GM12878 (cell line): ENCODE measurements around the gene LYPD4. TPM values are rescaled to one million over a fixed set of nuclear protein-coding genes. Genes with fewer than 3 reads are reported as not detected.

Experiments
- ATAC-seq: fragments of 200-7000 bp; cut with Tn5 transposase; 3 replicates; pipeline ENCODE4 v1.9.1; 2020; ENCODE audit warnings: mild to moderate bottlenecking, moderate library complexity
- BruUV-seq: library from RNA; stranded (reverse); fragments of 400-500 nt; replicated peaks from 2 replicates; lab custom pipeline; 2021; lab: Mats Ljungman, UMichigan
- CTCF ChIA-PET: fragments of 300-600 bp; sonication (Branson Sonifier 250); formaldehyde crosslinking; extraction: SDS; loops from one replicate; lab custom pipeline; 2021; ENCODE audit warnings: inconsistent platforms; lab: Yijun Ruan, JAX
- POLR2A ChIA-PET: fragments of 350-600 bp; formaldehyde crosslinking; extraction: SDS; loops from one replicate; lab custom pipeline; 2021; ENCODE audit warnings: inconsistent platforms; lab: Charles Lee
- RAD21 ChIA-PET: fragments of 300-600 bp; sonication (Branson Sonifier 250); formaldehyde crosslinking; loops from one replicate; lab custom pipeline; 2023; ENCODE audit warnings: antibody characterized with exemption; ENCODE audit not compliant: unreplicated experiment; lab: Charles Lee
- SMC1A ChIA-PET: fragments of 300-600 bp; sonication (Branson Sonifier 250); formaldehyde crosslinking; loops from one replicate; lab custom pipeline; 2023; ENCODE audit not compliant: unreplicated experiment, uncharacterized antibody; lab: Charles Lee
- DNase-seq: peaks from one replicate; pipeline ENCODE4 v3.0.0-alpha.2; 2011; ENCODE audit warnings: low read depth, low spot score
- FAIRE-seq: peaks from 3 replicates; lab custom pipeline; 2011; peaks lifted over from hg19 to GRCh38; lab: Jason Lieb, UNC
- H2AFZ ChIP-seq: 2 replicates; pipeline ENCODE4 v1.6.0; 2011; ENCODE audit warnings: low read depth, low read length, control low read depth; ENCODE audit not compliant: control insufficient read depth
- H3K27ac ChIP-seq: 2 replicates; pipeline ENCODE4 v1.5.1; 2011; ENCODE audit warnings: control low read depth; ENCODE audit not compliant: control insufficient read depth, insufficient read depth
- H3K27me3 ChIP-seq, 2 experiments: replicated peaks in 1 of 2; 2 replicates each; pipeline versions ENCODE4 v1.6.0 to v1.6.1; 2011; ENCODE audit warnings: low read length in 1 of 2; ENCODE audit not compliant: control insufficient read depth in 2 of 2, insufficient read depth in 2 of 2
- H3K36me3 ChIP-seq, 2 experiments: 2 replicates each; pipeline ENCODE4 v1.5.1; 2011; ENCODE audit warnings: low read length in 1 of 2; ENCODE audit not compliant: control insufficient read depth in 2 of 2, insufficient read depth in 2 of 2
- H3K4me1 ChIP-seq: 2 replicates; pipeline ENCODE4 v1.6.1; 2011; ENCODE audit warnings: mild to moderate bottlenecking, low read length, moderate library complexity, mixed read lengths; ENCODE audit not compliant: control insufficient read depth, insufficient read depth
- H3K4me2 ChIP-seq: 2 replicates; pipeline ENCODE4 v1.6.0; 2011; ENCODE audit warnings: control low read depth; ENCODE audit not compliant: control insufficient read depth, insufficient read depth
- H3K4me3 ChIP-seq: fragments of 200-600 bp; sonication (generic); 2 replicates; pipeline ENCODE4 v1.5.1; 2016
- H3K79me2 ChIP-seq: 2 replicates; pipeline ENCODE4 v1.6.0; 2011; ENCODE audit warnings: low read length; ENCODE audit not compliant: control insufficient read depth, insufficient read depth
- H3K9ac ChIP-seq: 2 replicates; pipeline ENCODE4 v1.8.0; 2011; ENCODE audit warnings: low read length, control low read depth, mixed read lengths; ENCODE audit not compliant: control insufficient read depth, insufficient read depth
- H3K9me3 ChIP-seq: replicated peaks from 3 replicates; pipeline ENCODE4 v1.5.1; 2011; ENCODE audit warnings: mild to moderate bottlenecking, low read length; ENCODE audit not compliant: control insufficient read depth, insufficient read depth
- H4K20me1 ChIP-seq: 2 replicates; pipeline ENCODE4 v1.6.0; 2011; ENCODE audit not compliant: control insufficient read depth, insufficient read depth
- GABPA ChIP-seq: IDR thresholded peaks from 2 replicates; pipeline ENCODE4 v1.6.1; 2014; ENCODE audit warnings: antibody characterized with exemption, low read depth, mild to moderate bottlenecking, inconsistent platforms
- POLR2AphosphoS5 ChIP-seq: IDR thresholded peaks from 2 replicates; pipeline ENCODE4 v1.6.1; 2011; ENCODE audit warnings: mild to moderate bottlenecking, low read length, inconsistent platforms
- RAD21 ChIP-seq: IDR thresholded peaks from 2 replicates; pipeline ENCODE4 v1.6.1; 2011; ENCODE audit warnings: mild to moderate bottlenecking, low read depth, low read length, moderate library complexity; ENCODE audit not compliant: insufficient read depth
- SMC3 ChIP-seq: IDR thresholded peaks from 2 replicates; pipeline ENCODE4 v1.6.1; 2011; ENCODE audit warnings: low read length, improper control_type of control experiment, borderline replicate concordance
- WGBS: methylation state at CpG from one replicate; pipeline ENCODE4 v1.1.6; 2016; ENCODE audit warnings: low lambda C conversion rate; ENCODE audit not compliant: insufficient replicate concordance, insufficient coverage; ENCODE audit errors: missing lambda C conversion rate; 5-methylcytosine and 5-hydroxymethylcytosine counted together
- in situ Hi-C: fragments of 300-500 bp; cut with MboI; formaldehyde crosslinking; loops from 9 replicates; pipeline ENCODE4 v1.14.3; 2018; ENCODE audit warnings: mixed read lengths
- intact Hi-C: fragments of 100-400 bp; cut with micrococcal nuclease; formaldehyde crosslinking; loops from one replicate; pipeline ENCODE4 v1.14.2; 2022; ENCODE audit not compliant: unreplicated experiment
- polyA plus RNA-seq, 11 experiments: library from polyadenylated mRNA; depleted of rRNA in 4 of 11; unstranded in 6 of 11; stranded (reverse) in 5 of 11; fragments of >200 nt; fragmentation: Nextera tagmentation in 4 of 11; fragmentation: Illumina TruSeq in 1 of 11; extraction: Ambion mirVana in 4 of 11; extraction: Trizol in 1 of 11; gene quantifications; 1 replicate in 1 of 11; 2 replicates in 10 of 11; pipeline versions ENCODE4 v1.2.1 to v1.2.3, GENCODE V29; 2011 to 2016; ENCODE audit warnings: inconsistent platforms in 2 of 11, missing spikeins in 2 of 11, low read depth in 1 of 11
- total RNA-seq, 4 experiments: library from RNA; depleted of rRNA in 3 of 4; stranded (reverse); fragments of >200 nt in 3 of 4; fragmentation: Illumina TruSeq in 1 of 4; extraction: Trizol in 1 of 4; gene quantifications; 2 replicates each; pipeline versions ENCODE4 v1.2.1 to v1.2.3, GENCODE V29; 2013 to 2021
- TF ChIP-seq, protein P1 (sequence below): fragments of 450-650 bp; formaldehyde crosslinking; IDR thresholded peaks from 2 replicates; pipeline ENCODE4 v1.5.0; 2022; ENCODE audit warnings: mild to moderate bottlenecking, missing genetic modification characterization
- TF ChIP-seq, protein P2 (sequence below), 3 experiments: IDR thresholded peaks in 2 of 3; conservative IDR thresholded peaks in 1 of 3; 2 replicates each; pipeline ENCODE4 v1.5.1; 2011; ENCODE audit warnings: low read depth in 3 of 3, low read length in 3 of 3, mild to moderate bottlenecking in 3 of 3, control low read depth in 2 of 3, moderate library complexity in 2 of 3, inconsistent platforms in 1 of 3, mixed read lengths in 1 of 3; ENCODE audit not compliant: control insufficient read depth in 2 of 3, insufficient read depth in 1 of 3; ENCODE audit errors: extremely low read depth in 1 of 3
- TF ChIP-seq, protein P3 (sequence below): fragments of 450-650 bp; IDR thresholded peaks from 2 replicates; pipeline ENCODE4 v1.6.1; 2014; ENCODE audit warnings: mild to moderate bottlenecking
- TF ChIP-seq, protein P4 (sequence below): fragments of 150-350 bp; IDR thresholded peaks from 2 replicates; pipeline ENCODE4 v1.6.1; 2014; ENCODE audit warnings: mild to moderate bottlenecking, low read depth, low read length

The LYPD4 gene
- total and polyA plus RNA-seq, 10 of the 15 experiments (the other 5 are each of a cell fraction or from before 2014, with no cell fraction given): not detected

DNA sequence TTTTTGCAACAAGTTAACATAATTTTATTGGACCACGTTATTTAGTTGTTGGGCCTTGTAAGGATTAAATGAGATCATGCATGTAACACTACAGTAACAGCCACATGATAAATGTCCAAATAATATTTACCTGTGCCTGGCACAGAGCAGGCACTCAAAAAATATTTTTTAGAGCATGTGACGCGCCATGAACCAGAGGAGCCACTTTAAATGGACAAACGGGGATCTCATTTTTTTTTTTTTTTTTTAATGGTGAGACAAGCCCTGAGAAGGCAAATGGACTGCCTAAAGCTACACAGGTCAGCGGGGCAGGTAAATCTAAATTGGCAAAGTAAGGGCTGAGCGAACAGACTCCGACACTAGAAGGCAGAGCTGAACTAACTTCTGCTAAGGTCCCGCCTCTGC, 14.7 kb upstream of the LYPD4 start:
- H3K4me1 ChIP-seq: peaks cover 18% of the 10 kb centered on the region
- H3K36me3 ChIP-seq: peaks cover 20 to 21% of the 10 kb centered on the region in 2 experiments
- H4K20me1 ChIP-seq: peaks cover 4% of the 10 kb centered on the region
- intact Hi-C loops: no loop called here
- peak; percentile 43; the same call in 1 of the 2 replicates for TF ChIP-seq RAD21
- TF ChIP-seq GABPA: no peak
- TF ChIP-seq, protein P1, sequence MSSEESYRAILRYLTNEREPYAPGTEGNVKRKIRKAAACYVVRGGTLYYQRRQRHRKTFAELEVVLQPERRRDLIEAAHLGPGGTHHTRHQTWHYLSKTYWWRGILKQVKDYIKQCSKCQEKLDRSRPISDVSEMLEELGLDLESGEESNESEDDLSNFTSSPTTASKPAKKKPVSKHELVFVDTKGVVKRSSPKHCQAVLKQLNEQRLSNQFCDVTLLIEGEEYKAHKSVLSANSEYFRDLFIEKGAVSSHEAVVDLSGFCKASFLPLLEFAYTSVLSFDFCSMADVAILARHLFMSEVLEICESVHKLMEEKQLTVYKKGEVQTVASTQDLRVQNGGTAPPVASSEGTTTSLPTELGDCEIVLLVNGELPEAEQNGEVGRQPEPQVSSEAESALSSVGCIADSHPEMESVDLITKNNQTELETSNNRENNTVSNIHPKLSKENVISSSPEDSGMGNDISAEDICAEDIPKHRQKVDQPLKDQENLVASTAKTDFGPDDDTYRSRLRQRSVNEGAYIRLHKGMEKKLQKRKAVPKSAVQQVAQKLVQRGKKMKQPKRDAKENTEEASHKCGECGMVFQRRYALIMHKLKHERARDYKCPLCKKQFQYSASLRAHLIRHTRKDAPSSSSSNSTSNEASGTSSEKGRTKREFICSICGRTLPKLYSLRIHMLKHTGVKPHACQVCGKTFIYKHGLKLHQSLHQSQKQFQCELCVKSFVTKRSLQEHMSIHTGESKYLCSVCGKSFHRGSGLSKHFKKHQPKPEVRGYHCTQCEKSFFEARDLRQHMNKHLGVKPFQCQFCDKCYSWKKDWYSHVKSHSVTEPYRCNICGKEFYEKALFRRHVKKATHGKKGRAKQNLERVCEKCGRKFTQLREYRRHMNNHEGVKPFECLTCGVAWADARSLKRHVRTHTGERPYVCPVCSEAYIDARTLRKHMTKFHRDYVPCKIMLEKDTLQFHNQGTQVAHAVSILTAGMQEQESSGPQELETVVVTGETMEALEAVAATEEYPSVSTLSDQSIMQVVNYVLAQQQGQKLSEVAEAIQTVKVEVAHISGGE (CRISPR knock-in tag): no peak
- TF ChIP-seq, protein P2, sequence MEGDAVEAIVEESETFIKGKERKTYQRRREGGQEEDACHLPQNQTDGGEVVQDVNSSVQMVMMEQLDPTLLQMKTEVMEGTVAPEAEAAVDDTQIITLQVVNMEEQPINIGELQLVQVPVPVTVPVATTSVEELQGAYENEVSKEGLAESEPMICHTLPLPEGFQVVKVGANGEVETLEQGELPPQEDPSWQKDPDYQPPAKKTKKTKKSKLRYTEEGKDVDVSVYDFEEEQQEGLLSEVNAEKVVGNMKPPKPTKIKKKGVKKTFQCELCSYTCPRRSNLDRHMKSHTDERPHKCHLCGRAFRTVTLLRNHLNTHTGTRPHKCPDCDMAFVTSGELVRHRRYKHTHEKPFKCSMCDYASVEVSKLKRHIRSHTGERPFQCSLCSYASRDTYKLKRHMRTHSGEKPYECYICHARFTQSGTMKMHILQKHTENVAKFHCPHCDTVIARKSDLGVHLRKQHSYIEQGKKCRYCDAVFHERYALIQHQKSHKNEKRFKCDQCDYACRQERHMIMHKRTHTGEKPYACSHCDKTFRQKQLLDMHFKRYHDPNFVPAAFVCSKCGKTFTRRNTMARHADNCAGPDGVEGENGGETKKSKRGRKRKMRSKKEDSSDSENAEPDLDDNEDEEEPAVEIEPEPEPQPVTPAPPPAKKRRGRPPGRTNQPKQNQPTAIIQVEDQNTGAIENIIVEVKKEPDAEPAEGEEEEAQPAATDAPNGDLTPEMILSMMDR (IDR thresholded peaks at IDR 0.05 in 2 of 3, conservative IDR thresholded peaks at IDR 0.05 in 1 of 3; ENCODE audit: control insufficient read depth in 2 of 3, extremely low read depth in 1 of 3, insufficient read depth in 1 of 3, low read depth in 3 of 3, low read length in 3 of 3): peak in 1 of 3 experiments; percentile 74; a peak in 2 of 6 replicates
- TF ChIP-seq POLR2AphosphoS5: no peak
- TF ChIP-seq, protein P3, sequence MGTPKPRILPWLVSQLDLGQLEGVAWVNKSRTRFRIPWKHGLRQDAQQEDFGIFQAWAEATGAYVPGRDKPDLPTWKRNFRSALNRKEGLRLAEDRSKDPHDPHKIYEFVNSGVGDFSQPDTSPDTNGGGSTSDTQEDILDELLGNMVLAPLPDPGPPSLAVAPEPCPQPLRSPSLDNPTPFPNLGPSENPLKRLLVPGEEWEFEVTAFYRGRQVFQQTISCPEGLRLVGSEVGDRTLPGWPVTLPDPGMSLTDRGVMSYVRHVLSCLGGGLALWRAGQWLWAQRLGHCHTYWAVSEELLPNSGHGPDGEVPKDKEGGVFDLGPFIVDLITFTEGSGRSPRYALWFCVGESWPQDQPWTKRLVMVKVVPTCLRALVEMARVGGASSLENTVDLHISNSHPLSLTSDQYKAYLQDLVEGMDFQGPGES: no peak
- TF ChIP-seq, protein P4, sequence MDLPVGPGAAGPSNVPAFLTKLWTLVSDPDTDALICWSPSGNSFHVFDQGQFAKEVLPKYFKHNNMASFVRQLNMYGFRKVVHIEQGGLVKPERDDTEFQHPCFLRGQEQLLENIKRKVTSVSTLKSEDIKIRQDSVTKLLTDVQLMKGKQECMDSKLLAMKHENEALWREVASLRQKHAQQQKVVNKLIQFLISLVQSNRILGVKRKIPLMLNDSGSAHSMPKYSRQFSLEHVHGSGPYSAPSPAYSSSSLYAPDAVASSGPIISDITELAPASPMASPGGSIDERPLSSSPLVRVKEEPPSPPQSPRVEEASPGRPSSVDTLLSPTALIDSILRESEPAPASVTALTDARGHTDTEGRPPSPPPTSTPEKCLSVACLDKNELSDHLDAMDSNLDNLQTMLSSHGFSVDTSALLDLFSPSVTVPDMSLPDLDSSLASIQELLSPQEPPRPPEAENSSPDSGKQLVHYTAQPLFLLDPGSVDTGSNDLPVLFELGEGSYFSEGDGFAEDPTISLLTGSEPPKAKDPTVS: no peak
- TF ChIP-seq SMC3: peak; percentile 58; the same call in 1 of the 2 replicates
- H3K79me2 ChIP-seq: peaks cover 43% of the 10 kb centered on the region
- no peak for DNase-seq
- peak overlapping the region; percentile 41; the same call in 1 of the 2 replicates for H3K4me3 ChIP-seq
- CTCF ChIA-PET: interaction anchor here (0.8 to 4.6 kb wide), 17 partner anchors 9 to 217 kb away, joined by 3 to 85 read pairs (median 6); partner anchors contain the start of genes CD79A, RABAC1 and ZNF574
- H3K9ac ChIP-seq: no peak overlapping the region; the same call in 1 of the 2 replicates
- BruUV-seq: no TSS peak
- SMC1A ChIA-PET: interaction anchor here (0.6 to 4.9 kb wide), 14 partner anchors 9 to 377 kb away, joined by 3 to 47 read pairs (median 6); partner anchors contain the start of genes ARHGEF1 and CD79A
- in situ Hi-C loops: no loop called here
- H2AFZ ChIP-seq: peak overlapping the region; percentile 64
- RAD21 ChIA-PET: interaction anchor here (1.1 to 4.4 kb wide), 11 partner anchors 9 to 100 kb away, joined by 3 to 57 read pairs (median 11); partner anchors contain the start of genes CD79A and RABAC1
- peak overlapping the region; percentile 98; the same call in 1 of the 2 replicates for H3K27ac ChIP-seq
- no peaks in the 10 kb centered on the region; the same call in 2 of the 3 replicates for H3K9me3 ChIP-seq
- H3K27me3 ChIP-seq: no peaks in the 10 kb centered on the region
- POLR2A ChIA-PET: interaction anchor here (0.9 to 4.3 kb wide), 8 partner anchors 12 to 537 kb away, joined by 3 to 46 read pairs (median 17); partner anchors contain the start of genes CD79A and RABAC1
- 4% methylated on average over 8 of the region's 8 CpGs for WGBS
- ATAC-seq: no peak
- FAIRE-seq: no peak
- peak overlapping the region; percentile 72 for H3K4me2 ChIP-seq
